Epithelial cell of esophagus (primary cell): Measurements from ENCODE around the gene VSTM2A.
"Not testable (repeated sequence)": the region's sequence is repeated elsewhere in the genome, so short reads cannot be mapped to it uniquely, and the experiment has no call there.

Source experiments
- DNase-seq: peaks from one replicate; pipeline ENCODE4 v3.0.0; 2010; ENCODE audit warnings: low read depth
- H3K4me3 ChIP-seq: 2 replicates; pipeline ENCODE4 v1.5.1; 2011; ENCODE audit warnings: mild to moderate bottlenecking, low read length, control low read depth
- CTCF ChIP-seq: IDR thresholded peaks from 2 replicates; pipeline ENCODE4 v1.5.1; 2011; ENCODE audit warnings: low read depth, mild to moderate bottlenecking, low read length, control low read depth, inconsistent platforms; ENCODE audit not compliant: insufficient read depth; ENCODE audit errors: missing control alignments

Gene VSTM2A

DNA sequence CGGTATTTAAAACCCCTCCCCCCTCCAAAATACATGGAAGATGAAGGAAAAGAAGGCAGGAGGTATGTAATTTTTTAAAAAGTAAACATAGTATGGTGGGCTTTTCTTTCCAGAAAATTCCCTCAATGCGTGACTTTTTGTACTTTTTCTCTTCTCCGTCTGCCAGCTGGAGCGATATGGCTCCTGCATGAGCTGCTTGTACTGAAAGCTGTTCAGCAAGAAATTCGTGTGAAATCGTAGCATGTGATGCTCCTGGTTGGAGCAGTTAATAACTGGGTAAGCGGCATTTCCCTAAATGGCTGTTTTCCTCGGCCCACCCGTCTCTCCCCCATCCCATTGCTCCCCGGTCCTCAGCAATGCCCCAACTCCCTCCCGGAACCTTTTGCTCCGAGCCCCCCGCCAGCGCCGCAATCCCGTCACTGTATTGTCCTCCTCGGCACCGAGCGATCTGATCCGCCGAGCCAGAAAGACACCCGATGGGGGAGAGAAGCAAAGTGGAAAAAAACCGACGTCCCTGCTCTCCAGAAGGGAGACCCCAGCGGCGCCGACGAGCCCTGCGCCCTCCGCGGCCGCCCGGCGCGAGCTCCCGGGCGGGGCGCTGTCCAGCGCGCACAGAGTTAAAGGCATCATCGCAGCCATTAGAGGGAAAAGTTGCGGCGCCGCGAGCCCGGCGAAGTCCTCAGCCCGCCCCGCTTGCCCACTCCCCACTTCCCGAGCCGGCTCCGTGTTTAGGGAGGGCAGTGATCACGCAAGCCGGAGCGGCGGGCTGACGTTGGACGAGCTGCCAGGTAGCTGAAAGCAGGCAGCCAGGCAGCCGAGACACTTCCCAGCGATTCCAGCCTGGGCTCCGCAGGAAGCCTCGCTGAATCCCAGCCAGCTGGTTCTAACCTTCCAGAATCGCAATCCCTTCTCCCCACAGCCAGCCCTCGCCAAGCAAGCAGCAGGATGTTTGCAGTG is at the start of gene VSTM2A:
TSS of gene VSTM2A (plus strand) at position 707 of the 957 bp plus-strand sequence. CDS start 356 bp downstream, outside the sequence.
- H3K4me3 ChIP-seq: no peak within 1 kb of the TSS
- peak; percentile 10 for DNase-seq
- TF ChIP-seq CTCF: no peak

DNA sequence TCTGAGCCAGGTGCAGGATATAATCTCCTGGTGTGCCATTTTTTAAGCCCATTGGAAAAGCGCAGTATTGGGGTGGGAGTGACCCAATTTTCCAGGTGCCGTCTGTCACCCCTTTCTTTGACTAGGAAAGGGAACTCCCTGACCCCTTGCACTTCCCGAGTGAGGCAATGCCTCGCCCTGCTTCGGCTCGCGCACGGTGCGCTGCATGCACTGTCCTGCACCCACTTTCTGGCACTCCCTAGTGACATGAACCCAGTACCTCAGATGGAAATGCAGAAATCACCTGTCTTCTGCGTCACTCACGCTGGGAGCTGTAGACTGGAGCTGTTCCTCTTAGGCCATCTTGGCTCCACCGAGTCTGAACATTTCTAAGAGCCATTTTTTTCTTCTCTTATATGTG is 37.6 kb upstream of the VSTM2A start:
- not testable (repeated sequence) for H3K4me3 ChIP-seq, DNase-seq

GRCh38 chr7:54529568-54529967 is 12.6 kb upstream of the VSTM2A start:
- TF ChIP-seq CTCF: no peak
- DNase-seq: no peak
- H3K4me3 ChIP-seq: no peak overlapping the region

- DNase-seq: no peak
- TF ChIP-seq CTCF: no peak
- H3K4me3 ChIP-seq: no peak overlapping the region
These were observed 4.1 kb upstream of the VSTM2A start for GRCh38 chr7:54538122-54538521.

GRCh38 chr7:54543051-54543488 is 895 bp downstream of the VSTM2A start:
- peak; percentile 55 for DNase-seq
- TF ChIP-seq CTCF: no peak
- H3K4me3 ChIP-seq: no peak overlapping the region

DNA sequence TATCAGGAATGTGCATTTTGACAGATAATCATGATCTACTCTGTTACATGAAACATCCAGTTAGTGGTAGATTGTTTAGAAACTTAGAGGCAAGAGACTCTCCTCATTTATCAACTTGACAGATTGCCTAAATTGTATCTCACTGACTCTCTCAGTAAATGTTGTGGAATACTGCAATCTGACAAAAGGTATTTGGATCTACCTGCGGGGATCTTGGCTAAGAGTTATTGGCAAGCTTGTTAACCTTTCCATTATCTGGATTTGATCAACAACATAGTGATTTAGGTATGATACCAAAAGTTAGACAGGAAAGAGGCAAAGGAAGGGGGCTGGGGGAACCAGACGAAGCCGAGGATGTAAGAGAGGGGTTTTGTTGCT is 2.0 kb downstream of the VSTM2A start:
- H3K4me3 ChIP-seq: no peak overlapping the region
- no peak for DNase-seq
- no peak for TF ChIP-seq CTCF

GRCh38 chr7:54544527-54545240 is 2.5 kb downstream of the VSTM2A start:
- no peak for DNase-seq
- H3K4me3 ChIP-seq: no peak overlapping the region
- TF ChIP-seq CTCF: no peak
